RWPE2 (cell line): Measurements from ENCODE around the gene GNAQ.

Source experiments
- ATAC-seq: fragments of 200-7000 bp; cut with Tn5 transposase; 3 replicates; pipeline ENCODE4 v1.9.1; 2021; ENCODE audit warnings: low read depth
- DNase-seq: peaks from one replicate; pipeline ENCODE4 v3.0.0-alpha.2; 2020; ENCODE audit warnings: low spot score
- H3K27ac ChIP-seq: fragments of 450-650 bp; 2 replicates; pipeline ENCODE4 v1.5.1; 2017; ENCODE audit warnings: mild to moderate bottlenecking; ENCODE audit not compliant: poor library complexity, severe bottlenecking
- H3K27me3 ChIP-seq: fragments of 250-450 bp; sonication (Bioruptor Pico); 2 replicates; pipeline ENCODE4 v1.5.1; 2021; ENCODE audit warnings: mild to moderate bottlenecking, moderate library complexity; ENCODE audit not compliant: insufficient read depth, poor library complexity, severe bottlenecking
- H3K36me3 ChIP-seq: fragments of 250-450 bp; sonication (Bioruptor Pico); 2 replicates; pipeline ENCODE4 v1.5.1; 2020; ENCODE audit warnings: low read depth, mild to moderate bottlenecking, moderate library complexity
- H3K4me1 ChIP-seq: fragments of 250-450 bp; sonication (Bioruptor Pico); 2 replicates; pipeline ENCODE4 v1.5.1; 2021; ENCODE audit warnings: mild to moderate bottlenecking, moderate library complexity; ENCODE audit not compliant: insufficient read depth, poor library complexity, severe bottlenecking
- H3K4me3 ChIP-seq: fragments of 250-450 bp; sonication (Bioruptor Pico); 2 replicates; pipeline ENCODE4 v1.5.1; 2021; ENCODE audit warnings: mild to moderate bottlenecking, moderate library complexity; ENCODE audit not compliant: severe bottlenecking
- H3K9me3 ChIP-seq: fragments of 250-450 bp; sonication (Bioruptor Pico); 2 replicates; pipeline ENCODE4 v1.5.1; 2021; ENCODE audit warnings: mild to moderate bottlenecking, moderate library complexity; ENCODE audit not compliant: severe bottlenecking
- CTCF ChIP-seq: fragments of 450-650 bp; IDR thresholded peaks from one replicate; pipeline ENCODE4 v1.5.1; 2017; ENCODE audit warnings: mild to moderate bottlenecking, moderate library complexity; ENCODE audit not compliant: poor library complexity, severe bottlenecking

GNAQ gene

GRCh38 chr9:77872863-77873262 lies 158.7 kb downstream of the GNAQ start:
- no peak for ATAC-seq

DNA sequence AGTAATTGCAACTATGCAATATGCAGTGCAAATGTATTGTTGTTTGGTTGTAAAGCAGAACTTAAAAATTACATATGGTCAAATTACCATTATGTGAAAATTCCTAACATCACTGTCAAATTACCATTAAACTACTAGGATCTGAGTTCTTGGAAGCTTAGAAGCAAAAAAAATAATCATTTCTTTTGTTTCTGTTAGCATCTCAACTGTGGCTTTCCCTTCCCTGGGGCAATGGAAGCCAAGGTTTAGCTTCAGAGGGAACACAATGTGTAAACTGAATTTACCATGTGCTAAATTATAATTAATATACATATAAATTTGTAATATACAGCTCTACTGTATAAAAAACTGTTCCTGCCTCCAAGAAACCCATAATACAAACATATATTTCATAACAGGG lies 159.4 kb downstream of the GNAQ start:
- no peak for TF ChIP-seq CTCF
- DNase-seq (no peak), ATAC-seq (no peak)
- Histone ChIP-seq H3K4me3 (no peak overlapping the region), H3K4me1 (peaks cover 7% of the 10 kb centered on the region), H3K27me3 (no peaks in the 10 kb centered on the region), H3K27ac (no peak overlapping the region), H3K36me3 (no peaks in the 10 kb centered on the region), H3K9me3 (no peaks in the 10 kb centered on the region)

More at GRCh38 chr9:77872863-77873262, 158.7 kb downstream of the GNAQ start:
- Histone ChIP-seq H3K4me1 (peaks cover 7% of the 10 kb centered on the region), H3K36me3 (no peaks in the 10 kb centered on the region), H3K27me3 (no peaks in the 10 kb centered on the region), H3K9me3 (no peaks in the 10 kb centered on the region), H3K4me3 (no peak overlapping the region), H3K27ac (no peak overlapping the region)
- TF ChIP-seq CTCF, result no peak
- DNase-seq, result no peak

DNA sequence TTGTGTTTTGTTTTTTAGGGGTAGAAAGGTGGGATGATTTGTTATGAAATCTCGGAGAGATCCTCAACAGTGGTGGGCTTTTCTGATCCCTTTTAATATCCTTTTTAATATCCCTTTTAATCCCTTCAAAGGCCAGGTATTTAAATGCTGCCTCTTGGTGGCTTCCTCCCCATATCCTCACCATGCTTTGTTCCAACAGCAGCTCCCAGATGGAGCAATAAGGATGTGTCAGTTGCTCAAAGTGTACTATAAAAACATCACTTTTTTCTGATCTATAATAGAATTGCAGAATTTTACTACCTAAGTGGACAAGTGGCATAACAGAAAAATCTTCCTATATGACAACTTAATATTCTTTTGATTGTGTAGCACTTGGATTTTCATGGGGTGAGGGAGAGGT lies 160.1 kb downstream of the GNAQ start:
- Histone ChIP-seq H3K4me1 (no peaks in the 10 kb centered on the region), H3K27ac (no peak overlapping the region), H3K36me3 (no peaks in the 10 kb centered on the region), H3K9me3 (no peaks in the 10 kb centered on the region), H3K27me3 (no peaks in the 10 kb centered on the region), H3K4me3 (no peak overlapping the region)
- DNase-seq (no peak), ATAC-seq (no peak)
- no peak for TF ChIP-seq CTCF

GRCh38 chr9:77866878-77867277 lies 164.7 kb downstream of the GNAQ start:
- no peak for DNase-seq
- no peaks in the 10 kb centered on the region for H3K4me1 ChIP-seq
- ATAC-seq, result no peak
- no peaks in the 10 kb centered on the region for H3K36me3 ChIP-seq
- peaks cover 3% of the 10 kb centered on the region for H3K9me3 ChIP-seq
- TF ChIP-seq CTCF, result no peak
- H3K27me3 ChIP-seq, result no peaks in the 10 kb centered on the region
- no peak overlapping the region for H3K27ac ChIP-seq
- no peak overlapping the region for H3K4me3 ChIP-seq

GRCh38 chr9:77865385-77866047 lies 166.1 kb downstream of the GNAQ start:
- ATAC-seq (no peak), DNase-seq (no peak)
- no peak overlapping the region for H3K4me3 ChIP-seq
- no peak for TF ChIP-seq CTCF
- no peak overlapping the region for H3K27ac ChIP-seq
- peaks cover 3% of the 10 kb centered on the region for H3K9me3 ChIP-seq
- H3K36me3 ChIP-seq, result no peaks in the 10 kb centered on the region
- H3K27me3 ChIP-seq, result no peaks in the 10 kb centered on the region
- H3K4me1 ChIP-seq, result no peaks in the 10 kb centered on the region
